ENCODE results near the gene TACSTD2.
"Not testable (repeated sequence)": the region's sequence is repeated elsewhere in the genome, so short reads cannot be mapped to it uniquely, and the experiment has no call there.

Gene TACSTD2

DNA sequence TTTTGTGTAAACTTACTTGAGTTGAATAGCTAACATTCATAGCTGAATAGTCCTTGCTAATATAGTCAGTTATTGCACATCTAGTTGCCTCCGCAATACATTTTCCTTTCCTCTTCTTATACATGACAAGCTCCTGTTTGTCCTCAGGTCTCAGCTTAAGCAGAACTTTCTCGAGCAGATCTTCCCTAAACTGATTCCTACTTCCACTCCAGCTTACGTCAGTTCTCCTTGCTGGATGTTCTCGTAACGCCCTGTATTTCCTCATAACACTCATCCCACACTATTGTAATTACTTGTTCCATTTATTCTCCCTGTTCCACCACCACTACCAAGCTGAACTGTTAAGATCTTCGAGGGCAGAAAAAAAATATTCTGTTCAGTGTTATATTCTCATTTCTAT lies 15.4 kb downstream of the TACSTD2 start:
- DNase-seq = no peak

DNA sequence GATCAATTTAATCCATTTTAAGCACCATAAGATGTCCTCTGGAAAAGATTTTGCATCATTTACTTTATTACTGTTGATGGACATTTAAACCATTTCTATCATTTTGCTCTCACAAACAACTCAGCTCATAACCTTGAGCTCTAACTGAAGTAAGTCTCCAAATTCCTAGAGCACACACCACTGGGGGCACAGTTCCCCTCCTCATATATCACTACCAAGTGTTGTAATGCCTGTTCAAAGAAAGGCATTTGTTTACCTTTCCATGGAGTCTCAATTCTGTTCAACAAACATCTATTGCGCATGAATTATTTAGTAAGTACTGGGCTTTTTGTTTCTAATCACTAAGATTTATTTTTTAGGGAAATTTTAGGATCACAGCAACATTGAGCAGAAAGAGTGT lies 21.7 kb downstream of the TACSTD2 start:
- no peak for DNase-seq

DNA sequence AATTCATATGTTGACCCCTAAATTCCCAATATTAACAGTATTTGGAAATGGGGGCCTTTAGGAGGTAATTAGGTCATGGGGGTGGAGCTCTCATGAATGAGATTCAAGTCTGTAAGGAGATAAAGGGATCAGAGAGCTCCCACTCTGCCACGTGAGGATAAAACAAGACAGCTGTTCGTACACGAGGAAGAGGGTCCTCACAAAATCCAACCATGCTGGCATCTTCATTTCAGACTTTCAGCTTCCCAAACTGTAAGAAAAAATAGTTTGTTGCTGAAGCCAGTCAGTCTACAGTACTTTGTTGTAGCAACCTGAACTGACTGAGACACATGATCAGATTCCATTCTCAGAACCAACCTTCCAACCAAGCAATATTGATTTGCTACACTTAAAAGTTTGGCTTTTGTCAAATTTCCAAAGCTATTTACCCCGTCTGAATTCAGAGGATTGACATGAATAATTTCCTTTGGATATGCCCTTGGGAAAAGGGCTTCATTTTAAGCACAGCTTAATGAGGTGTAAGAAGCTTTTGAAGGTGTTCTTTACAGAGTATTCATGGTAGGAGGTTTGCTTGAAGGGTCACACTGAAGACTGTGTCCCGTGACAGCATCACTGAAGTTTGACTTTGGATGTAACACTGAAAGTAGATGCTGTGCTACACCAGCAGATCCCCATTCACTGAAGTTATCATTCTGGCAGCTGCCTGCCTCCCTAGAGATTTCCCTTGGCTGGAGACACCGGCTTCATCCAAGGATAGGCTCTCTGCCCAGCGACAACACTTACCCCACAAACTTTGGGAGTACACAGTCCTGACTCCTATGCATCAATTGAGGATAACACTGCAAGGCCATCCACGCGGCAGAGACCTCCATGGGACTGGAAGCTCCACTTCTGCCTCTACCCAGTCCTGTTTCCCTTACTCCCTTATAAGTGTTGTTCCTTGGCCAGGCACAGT lies 25.6 kb downstream of the TACSTD2 start:
- no peak for DNase-seq

DNA sequence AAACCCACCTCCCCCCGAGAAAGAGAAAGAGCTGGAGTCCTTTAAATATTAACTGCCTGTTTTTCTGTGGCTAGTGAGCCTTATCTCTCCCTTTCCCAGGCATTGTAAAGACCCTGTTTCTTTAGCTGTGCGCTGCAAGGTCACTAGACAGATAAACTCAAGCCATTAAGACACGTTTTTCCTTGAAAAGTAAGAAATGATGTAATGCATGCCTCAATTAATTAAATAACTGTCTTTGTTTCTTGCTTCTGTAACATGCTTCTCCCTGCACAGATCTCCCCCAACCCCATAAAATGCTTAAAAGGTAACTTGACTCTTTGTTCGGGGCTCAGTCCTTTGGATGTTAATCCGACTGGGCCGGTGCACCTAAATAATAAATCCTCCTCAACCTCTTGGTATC lies 27.8 kb downstream of the TACSTD2 start:
- DNase-seq = not testable (repeated sequence)

DNA sequence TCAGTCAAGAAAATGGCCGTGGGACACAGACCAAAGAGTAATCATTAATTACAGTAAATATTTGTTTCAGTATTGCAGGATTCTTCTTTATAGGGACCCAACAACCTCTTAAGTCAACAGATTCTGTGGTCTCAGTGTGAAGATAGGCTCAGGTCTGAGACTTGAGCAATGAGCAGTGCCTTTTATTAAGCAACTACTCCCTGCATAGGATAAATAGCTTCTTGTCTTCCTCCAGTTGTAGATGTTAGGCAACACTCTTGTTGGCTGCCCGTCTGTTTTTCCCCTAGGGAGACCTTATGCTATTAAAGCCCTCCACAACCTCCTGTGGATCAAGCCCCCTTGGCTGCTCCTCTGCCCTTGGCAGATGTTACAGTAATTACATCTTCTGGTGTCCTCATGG lies 28.7 kb downstream of the TACSTD2 start:
- DNase-seq = no peak

DNA sequence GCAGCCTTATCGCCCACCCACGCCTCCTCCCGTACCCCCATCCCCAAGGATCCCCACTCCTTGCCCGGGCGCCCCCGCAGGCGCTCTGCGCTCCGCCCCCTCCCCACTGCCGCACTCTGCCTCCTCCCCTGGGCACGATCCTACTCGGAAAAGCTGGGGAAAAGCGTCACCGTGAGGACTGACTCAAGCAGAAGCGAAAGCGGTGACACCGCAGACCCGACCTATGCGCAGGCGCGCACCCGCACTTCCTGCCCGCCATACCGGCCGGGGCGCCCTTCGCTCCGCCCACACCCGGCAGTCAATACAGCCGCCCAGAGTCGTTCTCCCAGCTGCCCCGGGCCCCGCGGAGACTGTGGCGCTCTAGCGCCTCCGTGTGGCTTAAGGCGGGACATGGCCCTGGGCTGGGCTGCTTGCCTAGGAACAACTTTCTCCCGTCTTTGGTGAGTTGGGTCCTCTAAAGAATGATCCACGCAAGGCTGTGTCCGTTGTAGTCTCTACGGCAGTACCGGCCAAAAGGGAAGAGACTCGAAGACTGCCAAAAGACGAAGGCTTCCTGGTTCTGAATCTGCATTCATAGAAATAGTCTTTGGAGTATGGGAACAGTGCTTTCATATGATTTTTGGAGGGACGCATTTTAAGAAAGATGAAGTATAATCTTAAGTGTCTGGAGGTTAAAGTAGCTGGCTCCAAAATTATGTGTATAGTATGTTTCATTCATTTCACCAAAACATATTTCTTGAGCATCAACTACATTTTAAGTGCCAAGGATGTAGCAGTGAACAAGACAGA lies 30.3 kb downstream of the TACSTD2 start, which contains the start of gene OMA1:
TSS of gene OMA1 (minus strand) at position 207 of the 789 bp plus-strand sequence. CDS start 7,432 bp downstream, outside the sequence.
- DNase-seq = peak; percentile 91

DNA sequence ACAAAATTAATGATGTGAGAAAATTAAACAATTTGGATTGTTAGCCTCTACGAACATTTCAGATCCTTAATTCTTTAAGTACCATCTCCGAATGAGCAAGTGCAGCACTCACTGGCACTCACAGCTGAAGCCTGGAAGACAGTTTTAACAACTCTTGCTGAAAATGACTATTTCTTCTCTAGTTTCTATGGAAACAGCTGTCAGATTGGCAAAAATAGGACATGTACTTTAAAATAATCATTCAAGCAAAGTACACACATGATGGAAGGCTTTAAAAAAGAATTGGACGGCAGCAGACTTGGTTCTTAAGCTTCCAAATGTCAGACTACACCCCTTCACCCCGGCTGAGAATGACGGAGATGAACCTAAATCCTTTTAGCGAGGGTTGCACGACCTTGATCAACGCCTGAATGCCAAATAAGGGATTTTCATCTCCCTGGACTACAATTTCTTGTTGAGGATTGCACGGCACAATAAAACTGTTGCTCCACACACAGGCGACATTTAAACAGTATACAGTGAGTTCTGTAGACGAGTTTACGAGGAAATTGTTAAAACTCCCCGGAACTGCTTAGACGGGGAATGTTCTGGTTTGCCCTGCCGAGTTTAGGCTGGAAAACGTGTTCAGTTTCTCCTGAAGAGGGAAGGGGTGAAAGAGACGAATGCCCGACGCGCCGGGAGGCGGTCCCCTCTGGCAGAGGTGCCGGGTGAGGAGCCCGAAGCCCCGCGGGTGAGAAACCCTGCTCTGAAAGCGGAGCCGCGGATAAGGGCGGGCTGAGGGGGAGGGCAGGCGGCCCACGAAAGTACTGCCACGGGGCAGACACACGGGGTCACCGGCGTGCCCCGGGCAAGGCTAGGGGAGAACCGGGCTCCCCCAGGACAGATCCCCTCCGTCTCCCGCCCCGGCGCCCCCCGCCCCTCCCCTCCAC lies 31.2 kb downstream of the TACSTD2 start:
- DNase-seq = peak; percentile 28

DNA sequence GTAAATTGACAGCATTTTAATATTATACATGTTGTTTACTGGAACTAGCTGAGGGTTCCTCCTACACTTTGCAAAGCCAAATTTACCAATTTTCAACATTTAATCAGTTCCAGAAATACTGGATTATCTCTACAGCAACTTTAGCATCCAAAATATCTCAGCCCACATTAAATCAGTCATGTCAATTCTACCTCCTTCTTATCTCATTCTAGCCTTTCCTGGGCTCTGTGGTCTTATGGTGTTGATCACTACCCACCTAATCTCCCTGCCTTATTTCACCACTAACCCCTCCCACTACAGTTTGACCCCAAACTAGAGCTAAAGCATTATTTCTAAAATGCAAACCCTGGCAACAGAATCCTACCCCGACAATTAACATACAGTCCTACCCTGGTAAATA lies 33.8 kb downstream of the TACSTD2 start:
- DNase-seq = no peak

DNA sequence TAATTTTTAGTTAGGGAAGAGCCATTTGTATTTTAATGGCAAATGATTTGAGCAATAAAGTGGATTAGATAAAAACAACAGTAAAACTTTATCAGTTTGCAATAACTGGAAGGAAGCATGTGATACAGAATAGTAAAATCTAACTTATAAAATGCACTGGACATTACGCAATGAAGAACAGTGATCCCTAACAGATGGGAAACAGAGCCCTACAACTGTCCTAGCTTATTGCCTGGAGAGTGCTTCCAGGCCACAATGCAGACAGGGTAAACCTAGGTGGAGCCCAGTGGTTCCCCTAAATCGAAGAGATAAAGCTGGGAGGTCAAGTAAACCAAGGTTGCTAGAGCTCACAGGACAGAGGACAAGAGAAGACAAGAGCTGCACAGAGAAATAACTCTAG lies 37.5 kb downstream of the TACSTD2 start:
- no peak for DNase-seq

DNA sequence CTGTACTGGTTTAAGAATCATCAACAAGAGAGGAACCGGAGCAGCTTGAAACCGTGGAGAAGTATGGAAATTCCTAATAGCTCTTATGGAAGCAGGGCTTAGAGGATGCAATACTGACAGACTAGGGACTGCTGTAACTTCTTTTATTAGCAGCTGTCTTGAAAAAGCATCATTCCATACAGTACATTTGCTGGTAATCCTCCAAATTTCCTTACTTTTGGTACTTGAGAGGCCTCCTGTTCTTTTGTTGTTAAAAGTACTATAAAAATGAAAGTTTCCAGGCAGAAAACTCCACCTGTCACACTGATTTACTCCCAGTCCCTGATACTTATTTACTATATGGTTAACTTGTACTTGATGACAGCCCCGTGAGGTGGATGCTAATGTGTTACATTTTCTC lies 38.2 kb downstream of the TACSTD2 start:
- no peak for DNase-seq

DNA sequence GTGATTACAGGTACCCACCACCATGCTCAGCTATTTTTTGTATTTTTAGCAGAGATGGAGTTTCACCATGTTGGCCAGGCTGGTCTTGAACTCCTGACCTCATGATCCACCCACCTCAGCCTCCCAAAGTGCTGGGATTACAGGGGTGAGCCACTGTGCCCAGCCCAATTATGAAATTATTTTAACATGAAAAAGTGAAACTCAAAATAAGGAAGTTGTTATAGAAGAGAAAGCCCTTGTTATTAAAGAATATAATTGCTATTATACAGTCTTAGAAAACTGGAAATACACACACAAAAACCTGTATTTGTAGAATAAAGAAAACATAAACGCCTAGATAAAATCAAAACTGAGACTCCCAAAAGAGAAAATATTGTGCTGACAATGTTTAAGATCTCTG lies 45.2 kb downstream of the TACSTD2 start:
- DNase-seq = not testable (repeated sequence)

DNA sequence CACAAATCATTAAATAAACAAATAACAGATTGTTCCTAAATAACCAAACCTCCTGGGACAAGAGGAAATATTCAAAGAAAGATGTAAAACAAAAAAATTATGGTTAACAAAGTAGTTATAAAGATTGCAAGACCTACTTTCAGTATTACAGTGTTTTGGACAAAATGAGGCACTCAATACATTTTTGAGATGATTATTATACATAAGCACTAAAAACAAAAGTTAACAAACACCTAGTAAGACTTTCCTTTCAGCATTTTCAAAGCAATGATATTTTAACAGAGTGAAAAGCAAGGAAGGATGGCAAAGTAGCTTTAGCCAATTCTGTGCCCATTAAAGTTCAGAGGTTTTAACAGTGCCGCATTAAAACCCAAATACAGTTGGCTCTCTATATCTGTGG lies 47.8 kb downstream of the TACSTD2 start:
- no peak for DNase-seq

DNA sequence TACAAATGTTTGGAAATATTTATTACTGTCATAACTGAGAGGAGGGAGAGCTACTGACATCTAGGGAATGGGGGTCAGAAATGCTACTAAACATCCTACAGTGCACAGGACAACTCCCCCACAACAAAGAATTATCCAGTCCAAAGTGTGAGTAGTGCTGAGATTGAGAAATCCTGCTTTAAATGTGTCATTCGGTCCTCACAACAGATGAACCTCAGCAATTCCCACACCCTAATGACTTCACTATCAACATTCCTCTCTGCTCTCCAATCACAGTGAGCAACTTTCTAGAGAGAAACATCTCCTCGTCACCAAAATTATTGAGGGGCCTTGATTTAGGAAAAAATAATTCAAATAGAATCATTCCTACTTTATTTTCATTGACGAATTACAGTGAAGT lies 48.5 kb downstream of the TACSTD2 start:
- DNase-seq = no peak
